ENCODE results near the gene EDN2.

- TF ChIP-seq OSR1 (CRISPR knock-in tag; IDR thresholded peaks at IDR 0.05) (no peak), PATZ1 (CRISPR knock-in tag; IDR thresholded peaks at IDR 0.05; ENCODE audit: borderline replicate concordance) (no peak), TCF4 (CRISPR knock-in tag; IDR thresholded peaks at IDR 0.05; ENCODE audit: borderline replicate concordance) (no peak), ZFP30 (CRISPR knock-in tag; IDR thresholded peaks at IDR 0.05) (no peak), RARB (CRISPR knock-in tag; IDR thresholded peaks at IDR 0.05) (no peak), ZFP3 (CRISPR knock-in tag; IDR thresholded peaks at IDR 0.05) (no peak), PPARA (CRISPR knock-in tag; IDR thresholded peaks at IDR 0.05; ENCODE audit: borderline replicate concordance) (no peak), SNAI2 (CRISPR knock-in tag; IDR thresholded peaks at IDR 0.05) (no peak), TOX (CRISPR knock-in tag; IDR thresholded peaks at IDR 0.05; ENCODE audit: borderline replicate concordance) (no peak), CSDC2 (CRISPR knock-in tag; IDR thresholded peaks at IDR 0.05) (no peak), CREB5 (CRISPR knock-in tag; IDR thresholded peaks at IDR 0.05; ENCODE audit: low read depth) (no peak), ARNTL (CRISPR knock-in tag; IDR thresholded peaks at IDR 0.05; ENCODE audit: borderline replicate concordance, low read depth) (no peak), ZNF70 (CRISPR knock-in tag; IDR thresholded peaks at IDR 0.05) (no peak)
Measured at GRCh38 chr1:41475859-41476567, 8.5 kb downstream of the EDN2 start.

Data from SK-N-SH treated with all-trans-retinoic acid at 6 μM for 48 hours (cell line).